ENCODE results near the gene GEMIN2.
"Not testable (repeated sequence)": the region's sequence is repeated elsewhere in the genome, so short reads cannot be mapped to it uniquely, and the experiment has no call there.

Gene GEMIN2

DNA sequence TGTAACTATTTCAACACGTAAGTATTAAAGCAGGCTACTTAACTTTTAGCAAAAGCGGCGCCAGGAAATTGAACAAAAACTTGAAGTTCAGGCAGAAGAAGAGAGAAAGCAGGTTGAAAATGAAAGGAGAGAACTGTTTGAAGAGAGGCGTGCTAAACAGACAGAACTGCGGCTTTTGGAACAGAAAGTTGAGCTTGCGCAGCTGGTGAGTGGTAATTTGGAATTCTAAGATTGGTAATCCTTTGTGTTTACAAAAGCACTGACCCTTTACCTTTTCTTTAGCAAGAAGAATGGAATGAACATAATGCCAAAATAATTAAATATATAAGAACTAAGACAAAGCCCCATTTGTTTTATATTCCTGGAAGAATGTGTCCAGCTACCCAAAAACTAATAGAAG is 64.9 kb downstream of the GEMIN2 start:
- DNase-seq (ENCODE audit: low read depth, low spot score) = no peak
- Histone ChIP-seq H3K4me3 (ENCODE audit: insufficient read length, low read depth) (no peak overlapping the region), H3K9ac (ENCODE audit: insufficient read length, low read depth) (no peak overlapping the region), H3K27me3 (ENCODE audit: insufficient read depth, insufficient read length) (no peaks in the 10 kb centered on the region), H3K36me3 (ENCODE audit: insufficient read depth, insufficient read length, low read length) (peaks cover 74% of the 10 kb centered on the region), H3K9me3 (ENCODE audit: insufficient read depth, low read length) (no peaks in the 10 kb centered on the region), H3K4me1 (ENCODE audit: insufficient read depth, insufficient read length) (peaks cover 2% of the 10 kb centered on the region)
- no peak for TF ChIP-seq ZNF274 (IDR thresholded peaks at IDR 0.05; ENCODE audit: low read depth, low read length)
- no peak for TF ChIP-seq SUZ12 (IDR thresholded peaks at IDR 0.05; ENCODE audit: extremely low read depth, insufficient read depth, insufficient read length)
- no peak for TF ChIP-seq YY1 (IDR thresholded peaks at IDR 0.05; ENCODE audit: insufficient read depth, insufficient read length)

DNA sequence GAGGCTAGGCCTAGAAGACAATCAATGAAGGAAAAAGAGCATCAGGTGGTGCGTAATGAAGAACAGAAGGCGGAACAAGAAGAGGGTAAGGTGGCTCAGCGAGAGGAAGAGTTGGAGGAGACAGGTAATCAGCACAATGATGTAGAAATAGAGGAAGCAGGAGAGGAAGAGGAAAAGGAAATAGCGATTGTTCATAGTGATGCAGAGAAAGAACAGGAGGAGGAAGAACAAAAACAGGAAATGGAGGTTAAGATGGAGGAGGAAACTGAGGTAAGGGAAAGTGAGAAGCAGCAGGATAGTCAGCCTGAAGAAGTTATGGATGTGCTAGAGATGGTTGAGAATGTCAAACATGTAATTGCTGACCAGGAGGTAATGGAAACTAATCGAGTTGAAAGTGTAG is 66.4 kb downstream of the GEMIN2 start:
- H3K4me3 ChIP-seq (ENCODE audit: insufficient read length, low read depth) = no peak overlapping the region
- H3K4me1 ChIP-seq (ENCODE audit: insufficient read depth, insufficient read length) = peaks cover 2% of the 10 kb centered on the region
- no peaks in the 10 kb centered on the region for H3K27me3 ChIP-seq (ENCODE audit: insufficient read depth, insufficient read length)
- H3K36me3 ChIP-seq (ENCODE audit: insufficient read depth, insufficient read length, low read length) = peaks cover 85% of the 10 kb centered on the region
- no peak for DNase-seq (ENCODE audit: low read depth, low spot score)
- no peak for TF ChIP-seq SUZ12 (IDR thresholded peaks at IDR 0.05; ENCODE audit: extremely low read depth, insufficient read depth, insufficient read length)
- no peak for TF ChIP-seq YY1 (IDR thresholded peaks at IDR 0.05; ENCODE audit: insufficient read depth, insufficient read length)
- no peak for TF ChIP-seq ZNF274 (IDR thresholded peaks at IDR 0.05; ENCODE audit: low read depth, low read length)
- H3K9me3 ChIP-seq (ENCODE audit: insufficient read depth, low read length) = no peaks in the 10 kb centered on the region
- H3K9ac ChIP-seq (ENCODE audit: insufficient read length, low read depth) = no peak overlapping the region

DNA sequence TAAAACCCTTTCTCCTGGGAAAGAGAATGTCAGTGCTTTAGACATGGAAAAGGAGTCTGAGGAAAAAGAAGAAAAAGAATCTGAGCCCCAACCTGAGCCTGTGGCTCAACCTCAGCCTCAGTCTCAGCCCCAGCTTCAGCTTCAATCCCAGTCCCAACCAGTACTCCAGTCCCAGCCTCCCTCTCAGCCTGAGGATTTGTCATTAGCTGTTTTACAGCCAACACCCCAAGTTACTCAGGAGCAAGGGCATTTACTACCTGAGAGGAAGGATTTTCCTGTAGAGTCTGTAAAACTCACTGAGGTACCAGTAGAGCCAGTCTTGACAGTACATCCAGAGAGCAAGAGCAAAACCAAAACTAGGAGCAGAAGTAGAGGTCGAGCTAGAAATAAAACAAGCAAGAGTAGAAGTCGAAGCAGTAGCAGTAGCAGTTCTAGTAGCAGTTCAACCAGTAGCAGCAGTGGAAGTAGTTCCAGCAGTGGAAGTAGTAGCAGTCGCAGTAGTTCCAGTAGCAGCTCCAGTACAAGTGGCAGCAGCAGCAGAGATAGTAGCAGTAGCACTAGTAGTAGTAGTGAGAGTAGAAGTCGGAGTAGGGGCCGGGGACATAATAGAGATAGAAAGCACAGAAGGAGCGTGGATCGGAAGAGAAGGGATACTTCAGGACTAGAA is 67.0 kb downstream of the GEMIN2 start:
- Histone ChIP-seq H3K27me3 (ENCODE audit: insufficient read depth, insufficient read length) (no peaks in the 10 kb centered on the region), H3K4me3 (ENCODE audit: insufficient read length, low read depth) (no peak overlapping the region), H3K4me1 (ENCODE audit: insufficient read depth, insufficient read length) (peaks cover 2% of the 10 kb centered on the region), H3K9me3 (ENCODE audit: insufficient read depth, low read length) (no peaks in the 10 kb centered on the region), H3K36me3 (ENCODE audit: insufficient read depth, insufficient read length, low read length) (peaks cover 81% of the 10 kb centered on the region), H3K9ac (ENCODE audit: insufficient read length, low read depth) (no peak overlapping the region)
- TF ChIP-seq YY1 (IDR thresholded peaks at IDR 0.05; ENCODE audit: insufficient read depth, insufficient read length) = no peak
- no peak for TF ChIP-seq ZNF274 (IDR thresholded peaks at IDR 0.05; ENCODE audit: low read depth, low read length)
- TF ChIP-seq SUZ12 (IDR thresholded peaks at IDR 0.05; ENCODE audit: extremely low read depth, insufficient read depth, insufficient read length) = no peak
- DNase-seq (ENCODE audit: low read depth, low spot score) = no peak

GRCh38 chr14:39181693-39182047 is 67.5 kb downstream of the GEMIN2 start:
- Histone ChIP-seq H3K4me1 (ENCODE audit: insufficient read depth, insufficient read length) (peaks cover 2% of the 10 kb centered on the region), H3K36me3 (ENCODE audit: insufficient read depth, insufficient read length, low read length) (peaks cover 76% of the 10 kb centered on the region), H3K9ac (ENCODE audit: insufficient read length, low read depth) (no peak overlapping the region)

DNA sequence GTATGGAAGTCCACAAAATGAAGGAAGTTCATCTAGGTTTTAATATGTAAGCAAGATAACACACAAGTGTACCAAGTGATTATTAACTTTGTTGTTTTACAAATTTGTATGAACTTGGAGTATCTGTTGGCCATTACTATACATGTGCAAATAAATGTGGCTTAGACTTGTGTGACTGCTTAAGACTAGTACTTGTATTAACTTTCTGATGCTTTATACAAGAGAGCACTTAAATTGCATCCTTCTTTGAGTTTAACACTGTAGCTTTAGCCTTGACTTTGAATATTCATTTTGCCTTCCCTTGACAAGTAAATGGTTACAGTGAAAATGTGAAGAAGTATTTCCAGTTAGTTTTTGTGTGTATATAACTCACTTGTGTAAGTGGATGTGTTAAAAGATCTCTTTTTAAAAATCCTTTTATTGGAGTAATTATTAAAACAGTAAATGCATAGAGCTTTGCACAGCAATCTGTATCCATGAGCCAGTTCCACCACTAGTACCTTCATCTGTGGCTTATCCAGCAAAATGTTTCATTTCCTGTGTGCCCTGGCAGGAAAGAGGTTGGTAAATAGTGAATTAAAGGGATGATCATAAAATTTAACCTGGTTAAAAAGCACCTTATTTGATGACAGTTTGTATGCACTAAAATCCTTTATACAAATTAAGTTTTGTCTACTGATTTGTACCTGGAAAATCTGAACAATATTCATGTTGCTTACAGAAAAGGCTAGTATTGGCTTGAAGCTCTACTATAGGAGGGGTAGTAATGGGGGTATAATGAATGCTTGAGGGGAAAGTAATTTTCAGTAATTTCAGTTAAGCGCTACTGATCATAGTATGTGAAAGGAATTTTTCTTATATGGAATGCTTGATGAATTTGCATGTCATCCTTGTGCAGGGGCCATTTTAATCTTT is 68.9 kb downstream of the GEMIN2 start:
- no peaks in the 10 kb centered on the region for H3K9me3 ChIP-seq (ENCODE audit: insufficient read depth, low read length)
- no peaks in the 10 kb centered on the region for H3K27me3 ChIP-seq (ENCODE audit: insufficient read depth, insufficient read length)
- no peak overlapping the region for H3K9ac ChIP-seq (ENCODE audit: insufficient read length, low read depth)
- peaks cover 63% of the 10 kb centered on the region for H3K36me3 ChIP-seq (ENCODE audit: insufficient read depth, insufficient read length, low read length)
- TF ChIP-seq SUZ12 (IDR thresholded peaks at IDR 0.05; ENCODE audit: extremely low read depth, insufficient read depth, insufficient read length) (no peak), ZNF274 (IDR thresholded peaks at IDR 0.05; ENCODE audit: low read depth, low read length) (no peak), YY1 (IDR thresholded peaks at IDR 0.05; ENCODE audit: insufficient read depth, insufficient read length) (no peak)
- no peaks in the 10 kb centered on the region for H3K4me1 ChIP-seq (ENCODE audit: insufficient read depth, insufficient read length)
- H3K4me3 ChIP-seq (ENCODE audit: insufficient read length, low read depth) = no peak overlapping the region
- DNase-seq (ENCODE audit: low read depth, low spot score) = no peak

More at GRCh38 chr14:39181693-39182047, 67.5 kb downstream of the GEMIN2 start:
- H3K9me3 ChIP-seq (ENCODE audit: insufficient read depth, low read length) = no peaks in the 10 kb centered on the region
- TF ChIP-seq YY1 (IDR thresholded peaks at IDR 0.05; ENCODE audit: insufficient read depth, insufficient read length) (no peak), ZNF274 (IDR thresholded peaks at IDR 0.05; ENCODE audit: low read depth, low read length) (no peak), SUZ12 (IDR thresholded peaks at IDR 0.05; ENCODE audit: extremely low read depth, insufficient read depth, insufficient read length) (no peak)
- no peak overlapping the region for H3K4me3 ChIP-seq (ENCODE audit: insufficient read length, low read depth)
- DNase-seq (ENCODE audit: low read depth, low spot score) = no peak
- H3K27me3 ChIP-seq (ENCODE audit: insufficient read depth, insufficient read length) = no peaks in the 10 kb centered on the region

DNA sequence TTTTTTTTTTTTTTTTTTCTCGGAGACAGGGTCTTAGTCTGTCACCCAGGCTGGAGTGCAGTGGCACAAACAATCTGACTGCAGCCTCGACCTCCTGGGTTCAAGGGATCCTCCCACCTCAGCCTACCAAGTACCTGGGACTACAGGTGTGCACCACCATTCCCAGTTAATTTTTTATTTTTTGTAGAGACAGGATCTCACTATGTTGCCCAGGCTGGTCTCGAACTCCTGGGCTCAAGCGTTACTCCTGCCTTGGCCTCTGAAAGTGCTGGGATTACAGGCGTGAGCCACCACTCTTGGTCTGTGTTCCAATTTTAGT is 69.5 kb downstream of the GEMIN2 start:
- not testable (repeated sequence) for H3K4me3 ChIP-seq (ENCODE audit: insufficient read length, low read depth); H3K9ac ChIP-seq (ENCODE audit: insufficient read length, low read depth); H3K27me3 ChIP-seq (ENCODE audit: insufficient read depth, insufficient read length); H3K4me1 ChIP-seq (ENCODE audit: insufficient read depth, insufficient read length); DNase-seq (ENCODE audit: low read depth, low spot score); H3K9me3 ChIP-seq (ENCODE audit: insufficient read depth, low read length)
- peaks cover 56% of the 10 kb centered on the region for H3K36me3 ChIP-seq (ENCODE audit: insufficient read depth, insufficient read length, low read length)

DNA sequence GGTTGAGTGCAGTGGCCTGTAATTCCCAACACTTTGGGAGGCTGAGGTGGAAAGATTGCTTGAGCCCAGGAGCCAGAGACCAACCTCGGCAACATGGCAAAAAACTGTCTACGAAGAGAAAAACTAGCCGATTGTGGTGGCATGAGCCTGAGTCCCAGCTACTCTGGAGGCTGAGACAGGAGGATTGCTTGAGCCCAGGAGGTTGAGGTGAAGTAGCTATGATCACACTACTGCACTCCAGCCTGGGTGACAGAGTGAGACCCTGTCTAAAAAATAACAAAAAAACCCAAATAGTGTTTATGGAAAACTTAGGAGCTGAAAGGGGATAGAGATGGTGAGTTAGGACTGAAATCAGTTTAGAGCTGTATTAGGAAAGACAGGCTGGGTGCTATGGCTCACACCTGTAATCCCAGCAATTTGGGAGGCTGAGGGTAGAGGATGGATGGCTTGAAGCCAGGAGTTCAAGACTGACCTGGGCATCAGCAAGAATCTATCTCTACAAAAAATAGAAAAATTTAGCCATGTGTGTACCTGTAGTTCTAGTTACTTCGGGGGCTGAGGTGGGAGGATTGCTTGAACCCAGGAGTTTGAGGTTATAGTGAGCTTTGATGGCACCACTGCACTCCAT is 70.6 kb downstream of the GEMIN2 start:
- no peak overlapping the region for H3K9ac ChIP-seq (ENCODE audit: insufficient read length, low read depth)

More for the DNA sequence above, 70.6 kb downstream of the GEMIN2 start:
- H3K4me1 ChIP-seq (ENCODE audit: insufficient read depth, insufficient read length) = no peaks in the 10 kb centered on the region
- no peak for DNase-seq (ENCODE audit: low read depth, low spot score)
- TF ChIP-seq ZNF274 (IDR thresholded peaks at IDR 0.05; ENCODE audit: low read depth, low read length) = no peak
- no peak for TF ChIP-seq YY1 (IDR thresholded peaks at IDR 0.05; ENCODE audit: insufficient read depth, insufficient read length)
- TF ChIP-seq SUZ12 (IDR thresholded peaks at IDR 0.05; ENCODE audit: extremely low read depth, insufficient read depth, insufficient read length) = no peak
- peaks cover 47% of the 10 kb centered on the region for H3K36me3 ChIP-seq (ENCODE audit: insufficient read depth, insufficient read length, low read length)
- H3K27me3 ChIP-seq (ENCODE audit: insufficient read depth, insufficient read length) = no peaks in the 10 kb centered on the region
- H3K9me3 ChIP-seq (ENCODE audit: insufficient read depth, low read length) = no peaks in the 10 kb centered on the region
- no peak overlapping the region for H3K4me3 ChIP-seq (ENCODE audit: insufficient read length, low read depth)
